Nephron progenitor cell (in vitro differentiated cells): Measurements from ENCODE around the gene LYSET.
"Not testable (repeated sequence)": the region's sequence is repeated elsewhere in the genome, so short reads cannot be mapped to it uniquely, and the experiment has no call there.

Source experiments
- DNase-seq: peaks from one replicate; pipeline ENCODE4 v3.0.0; 2021
- H3K27ac Mint-ChIP-seq: 2 replicates; pipeline ENCODE4 v1.8.0; 2021; ENCODE audit warnings: mild to moderate bottlenecking, moderate library complexity, mixed read lengths
- H3K27me3 Mint-ChIP-seq: 2 replicates; pipeline ENCODE4 v1.8.0; 2021; ENCODE audit warnings: mild to moderate bottlenecking, low read depth, mixed read lengths; ENCODE audit not compliant: poor library complexity
- H3K36me3 Mint-ChIP-seq: 2 replicates; pipeline ENCODE4 v1.8.0; 2021; ENCODE audit warnings: low read depth, mixed read lengths
- H3K4me1 Mint-ChIP-seq: 2 replicates; pipeline ENCODE4 v1.8.0; 2021; ENCODE audit warnings: mixed read lengths
- H3K4me3 Mint-ChIP-seq: 2 replicates; pipeline ENCODE4 v1.8.0; 2021; ENCODE audit warnings: mild to moderate bottlenecking, moderate library complexity, mixed read lengths
- H3K9me3 Mint-ChIP-seq: 2 replicates; pipeline ENCODE4 v1.8.0; 2021; ENCODE audit warnings: mild to moderate bottlenecking, moderate library complexity, mixed read lengths
- TF ChIP-seq, protein P1 (sequence below): fragments of 200-600 bp; sonication (generic); IDR thresholded peaks from 2 replicates; pipeline ENCODE4 v1.5.0; 2021; ENCODE audit warnings: antibody characterized with exemption

The LYSET gene

DNA sequence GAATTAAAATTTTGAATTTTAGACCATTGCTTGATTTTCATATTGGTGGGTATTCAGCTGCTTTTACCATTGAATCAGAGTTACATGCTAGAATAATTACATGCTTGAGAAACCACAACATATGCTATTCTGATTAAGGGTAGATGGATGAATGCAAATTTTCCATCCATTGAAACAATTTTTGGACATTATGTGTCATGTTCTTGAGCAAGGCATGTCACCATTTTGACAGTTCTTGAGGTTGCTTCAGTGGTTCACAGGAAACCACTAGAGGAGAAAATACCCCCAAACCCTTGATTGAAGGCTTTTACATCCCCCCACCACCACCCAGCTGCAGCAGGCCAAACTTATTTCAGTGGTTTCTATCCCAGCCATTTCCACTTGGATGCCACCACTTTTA, 35.4 kb downstream of the LYSET start:
- no peaks in the 10 kb centered on the region for H3K4me1 Mint-ChIP-seq
- H3K4me3 Mint-ChIP-seq = no peak overlapping the region
- H3K27me3 Mint-ChIP-seq = no peaks in the 10 kb centered on the region
- no peak overlapping the region for H3K27ac Mint-ChIP-seq
- TF ChIP-seq, protein P1, sequence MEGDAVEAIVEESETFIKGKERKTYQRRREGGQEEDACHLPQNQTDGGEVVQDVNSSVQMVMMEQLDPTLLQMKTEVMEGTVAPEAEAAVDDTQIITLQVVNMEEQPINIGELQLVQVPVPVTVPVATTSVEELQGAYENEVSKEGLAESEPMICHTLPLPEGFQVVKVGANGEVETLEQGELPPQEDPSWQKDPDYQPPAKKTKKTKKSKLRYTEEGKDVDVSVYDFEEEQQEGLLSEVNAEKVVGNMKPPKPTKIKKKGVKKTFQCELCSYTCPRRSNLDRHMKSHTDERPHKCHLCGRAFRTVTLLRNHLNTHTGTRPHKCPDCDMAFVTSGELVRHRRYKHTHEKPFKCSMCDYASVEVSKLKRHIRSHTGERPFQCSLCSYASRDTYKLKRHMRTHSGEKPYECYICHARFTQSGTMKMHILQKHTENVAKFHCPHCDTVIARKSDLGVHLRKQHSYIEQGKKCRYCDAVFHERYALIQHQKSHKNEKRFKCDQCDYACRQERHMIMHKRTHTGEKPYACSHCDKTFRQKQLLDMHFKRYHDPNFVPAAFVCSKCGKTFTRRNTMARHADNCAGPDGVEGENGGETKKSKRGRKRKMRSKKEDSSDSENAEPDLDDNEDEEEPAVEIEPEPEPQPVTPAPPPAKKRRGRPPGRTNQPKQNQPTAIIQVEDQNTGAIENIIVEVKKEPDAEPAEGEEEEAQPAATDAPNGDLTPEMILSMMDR = no peak
- peaks cover 54% of the 10 kb centered on the region for H3K36me3 Mint-ChIP-seq
- H3K9me3 Mint-ChIP-seq = no peaks in the 10 kb centered on the region
- no peak for DNase-seq

DNA sequence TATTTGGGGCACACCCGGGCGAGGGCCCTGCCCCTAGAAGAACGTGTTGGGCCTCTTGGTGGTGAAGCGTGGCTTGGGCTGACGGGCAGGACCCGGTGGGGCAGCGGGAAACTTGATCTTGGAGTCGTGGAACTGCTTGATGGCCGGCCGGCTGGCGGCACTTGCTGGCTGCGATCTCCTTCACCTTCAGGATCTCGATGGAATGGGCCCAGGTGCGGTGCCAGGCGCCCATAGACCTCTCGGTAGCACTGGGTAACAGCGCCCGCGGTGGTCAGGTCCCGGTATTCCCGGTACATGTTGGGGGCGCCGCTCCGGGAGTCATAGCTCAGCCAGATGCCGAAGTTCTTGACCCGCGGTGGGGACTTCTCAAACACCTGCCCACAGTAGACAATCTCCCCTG, 38.4 kb downstream of the LYSET start:
- no peaks in the 10 kb centered on the region for H3K27me3 Mint-ChIP-seq
- no peak overlapping the region for H3K27ac Mint-ChIP-seq
- H3K4me3 Mint-ChIP-seq = no peak overlapping the region
- H3K4me1 Mint-ChIP-seq = no peaks in the 10 kb centered on the region
- DNase-seq = no peak
- no peaks in the 10 kb centered on the region for H3K9me3 Mint-ChIP-seq
- peaks cover 71% of the 10 kb centered on the region for H3K36me3 Mint-ChIP-seq
- TF ChIP-seq, protein P1 = no peak

DNA sequence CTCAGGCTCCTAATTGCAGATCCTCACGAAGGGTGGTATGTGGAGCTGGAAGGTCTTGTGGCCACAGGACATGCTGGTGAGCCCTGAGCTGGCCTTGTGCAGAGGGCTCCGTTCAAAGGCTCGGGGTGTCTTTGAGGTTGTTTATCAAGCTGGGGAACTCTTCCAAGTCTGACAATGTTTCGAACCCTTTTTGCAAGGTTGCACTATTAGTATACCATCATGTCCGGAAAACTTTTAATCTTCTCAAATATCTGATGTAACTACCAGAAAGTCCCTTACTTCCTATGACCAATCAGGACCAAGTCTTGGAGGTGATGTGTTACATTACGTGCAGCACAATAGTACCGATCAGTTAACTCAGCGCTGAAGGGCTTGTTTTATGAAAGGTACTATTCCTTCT, 43.4 kb downstream of the LYSET start:
- Mint-ChIP-seq H3K36me3 (peaks cover 46% of the 10 kb centered on the region), H3K4me1 (no peaks in the 10 kb centered on the region), H3K27me3 (peaks cover 4% of the 10 kb centered on the region), H3K9me3 (no peaks in the 10 kb centered on the region), H3K27ac (no peak overlapping the region), H3K4me3 (no peak overlapping the region)
- DNase-seq = no peak
- TF ChIP-seq, protein P1 = no peak

DNA sequence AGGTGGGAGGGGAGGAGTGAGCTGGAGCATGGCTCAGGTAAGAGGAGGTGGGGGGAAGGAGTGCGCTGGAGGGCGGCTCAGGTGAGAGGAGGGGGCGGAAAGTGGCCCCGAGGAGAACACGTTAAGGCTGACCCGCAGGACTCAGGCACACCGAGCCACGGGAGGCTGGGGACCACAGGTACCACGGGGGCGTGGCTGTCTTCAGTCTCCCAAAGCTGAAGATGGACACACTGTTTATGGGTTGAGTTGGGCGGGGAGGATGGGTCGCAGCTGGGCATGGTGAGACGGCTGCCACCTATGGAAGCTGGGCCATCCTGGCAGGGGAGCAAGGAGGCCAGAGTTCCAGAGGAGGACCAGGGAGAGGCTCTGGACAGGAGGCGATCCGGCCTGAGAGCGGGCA, 45.4 kb downstream of the LYSET start:
- H3K27me3 Mint-ChIP-seq = peaks cover 9% of the 10 kb centered on the region
- no peaks in the 10 kb centered on the region for H3K9me3 Mint-ChIP-seq
- DNase-seq = no peak
- peak overlapping the region; percentile 45 for H3K27ac Mint-ChIP-seq
- peaks cover 32% of the 10 kb centered on the region for H3K36me3 Mint-ChIP-seq
- TF ChIP-seq, protein P1 = no peak
- H3K4me3 Mint-ChIP-seq = no peak overlapping the region
- no peaks in the 10 kb centered on the region for H3K4me1 Mint-ChIP-seq

DNA sequence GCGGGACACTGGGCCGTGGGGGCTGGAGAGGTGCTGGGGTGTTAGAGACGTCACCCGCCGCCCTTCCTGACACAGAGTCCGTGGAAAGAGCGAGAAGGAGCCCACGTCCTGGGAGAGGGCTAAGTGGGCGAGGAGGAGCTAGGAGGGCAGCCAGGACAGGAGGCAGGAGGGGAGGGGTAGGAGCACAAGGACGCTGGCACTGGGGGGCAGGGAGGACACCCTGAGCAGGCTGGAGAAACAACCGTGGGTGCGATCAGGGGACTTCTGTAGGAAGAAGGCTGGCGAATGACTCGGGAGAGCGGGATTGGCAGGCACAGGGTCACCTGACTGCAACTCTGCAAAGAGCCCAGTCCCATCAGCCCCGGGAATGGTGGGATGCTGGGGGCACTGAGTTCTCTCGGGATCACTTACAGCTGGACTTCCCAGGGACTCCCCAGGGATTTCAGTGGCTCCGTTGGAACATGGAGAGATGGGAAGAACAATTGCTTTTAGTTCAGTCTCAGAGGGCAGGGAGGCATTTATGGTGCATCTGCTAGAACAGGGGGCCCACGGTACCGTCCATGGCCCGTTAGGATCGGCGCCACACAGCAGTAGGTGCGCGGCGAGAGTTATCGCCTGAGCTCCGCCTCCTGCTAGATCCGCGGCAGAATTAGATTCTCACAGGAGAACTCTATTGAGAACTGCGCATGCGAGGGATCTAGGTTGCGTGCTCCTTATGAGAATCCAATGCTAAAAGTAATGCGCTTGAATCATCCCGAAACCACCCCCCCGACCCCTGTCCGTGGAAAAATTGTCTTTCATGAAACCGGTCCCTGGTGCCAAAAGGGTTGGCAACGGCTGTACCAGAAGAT, 46.2 kb downstream of the LYSET start:
- Mint-ChIP-seq H3K27me3 (peaks cover 12% of the 10 kb centered on the region), H3K27ac (no peak overlapping the region), H3K4me1 (no peaks in the 10 kb centered on the region), H3K36me3 (peaks cover 24% of the 10 kb centered on the region), H3K4me3 (no peak overlapping the region), H3K9me3 (no peaks in the 10 kb centered on the region)
- no peak for DNase-seq
- TF ChIP-seq, protein P1 = no peak

DNA sequence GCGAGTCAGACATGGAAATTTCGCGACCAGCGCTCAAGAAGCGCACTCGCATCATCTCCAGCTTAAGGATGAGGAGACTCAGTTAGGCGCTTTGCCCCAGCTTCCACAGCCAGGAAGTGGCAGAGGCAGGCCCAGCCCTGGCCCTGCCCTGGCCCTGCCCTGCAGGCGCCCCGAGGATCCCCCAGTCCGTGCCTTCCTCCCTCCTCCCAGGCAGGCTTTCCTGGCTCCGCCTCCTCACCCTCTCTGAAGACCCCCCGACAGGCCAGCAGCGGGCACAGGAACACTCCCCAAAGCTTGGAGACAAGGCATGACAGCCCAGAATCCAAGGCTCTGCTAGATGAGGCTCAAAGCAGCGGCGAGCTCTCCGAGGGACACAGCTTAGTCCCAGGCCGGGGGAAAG, 47.0 kb downstream of the LYSET start:
- DNase-seq = no peak
- Mint-ChIP-seq H3K27me3 (peaks cover 12% of the 10 kb centered on the region), H3K36me3 (peaks cover 19% of the 10 kb centered on the region), H3K9me3 (no peaks in the 10 kb centered on the region), H3K27ac (no peak overlapping the region), H3K4me3 (no peak overlapping the region), H3K4me1 (no peaks in the 10 kb centered on the region)
- TF ChIP-seq, protein P1 = no peak

DNA sequence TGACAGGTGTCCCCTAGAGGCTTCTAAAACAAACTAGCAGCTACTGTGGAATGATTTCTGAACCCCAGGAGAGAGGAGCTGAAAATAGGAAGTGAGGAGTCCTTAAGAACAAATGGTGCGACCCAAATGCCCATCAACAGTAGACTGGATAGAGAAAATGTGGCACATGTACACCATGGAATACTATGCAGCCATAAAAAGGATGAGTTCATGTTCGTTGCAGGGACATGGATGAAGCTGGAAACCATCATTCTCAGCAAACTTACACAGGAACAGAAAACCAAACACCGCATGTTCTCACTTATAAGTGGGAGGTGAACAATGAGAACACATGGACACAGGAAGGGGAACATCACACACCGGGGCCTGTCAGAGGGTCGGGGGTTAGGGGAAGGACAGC, 48.0 kb downstream of the LYSET start:
- not testable (repeated sequence) for H3K9me3 Mint-ChIP-seq, H3K4me1 Mint-ChIP-seq, H3K36me3 Mint-ChIP-seq, DNase-seq, H3K27ac Mint-ChIP-seq, H3K4me3 Mint-ChIP-seq
- H3K27me3 Mint-ChIP-seq = peaks cover 12% of the 10 kb centered on the region
